NK-92 (cell line): ENCODE results near the gene KLK7.

Experiments
- DNase-seq: peaks from one replicate; lab custom pipeline; 2025; ENCODE audit not compliant: unreplicated experiment; lab: John Stamatoyannopoulos, UW

Gene KLK7

GRCh38 chr19:50983625-50984292, at the start of gene KLK7:
Gene KLK7, minus strand, starts transcription at chr19:50983917. Its CDS starts 1,518 bp downstream, at chr19:50982399.
- DNase-seq = no peak

- no peak for DNase-seq
Observed at GRCh38 chr19:51031880-51032225, 48.1 kb upstream of the KLK7 start.

- no peak for DNase-seq
Observed at GRCh38 chr19:51031220-51031879, 47.6 kb upstream of the KLK7 start.

GRCh38 chr19:51030631-51031030, 46.9 kb upstream of the KLK7 start:
- no peak for DNase-seq

GRCh38 chr19:51029718-51030117, 46.0 kb upstream of the KLK7 start:
- DNase-seq = no peak

- no peak for DNase-seq
Observed at GRCh38 chr19:51027873-51028272, 44.2 kb upstream of the KLK7 start.

GRCh38 chr19:51027126-51027806, 43.5 kb upstream of the KLK7 start:
- DNase-seq = no peak

- no peak for DNase-seq
Observed at GRCh38 chr19:51026554-51026831, 42.8 kb upstream of the KLK7 start, which contains the start of gene KLK11. Gene KLK11, minus strand, starts transcription at chr19:51026616. Its CDS starts 985 bp downstream, at chr19:51025631.

GRCh38 chr19:51025809-51026553, 42.3 kb upstream of the KLK7 start:
- no peak for DNase-seq

GRCh38 chr19:51025401-51025800, 41.7 kb upstream of the KLK7 start:
- no peak for DNase-seq

GRCh38 chr19:51024924-51025323, 41.2 kb upstream of the KLK7 start:
- DNase-seq = no peak

GRCh38 chr19:51023946-51024345, 40.2 kb upstream of the KLK7 start:
- DNase-seq = no peak

- DNase-seq = no peak
Observed at GRCh38 chr19:51022526-51022925, 38.8 kb upstream of the KLK7 start.

- DNase-seq = no peak
Observed at GRCh38 chr19:51020988-51021651, 37.4 kb upstream of the KLK7 start.

- DNase-seq = no peak
Observed at GRCh38 chr19:51019544-51019925, 35.8 kb upstream of the KLK7 start, which contains the start of gene KLK10. Gene KLK10, minus strand, starts transcription at chr19:51019709. Its CDS starts 579 bp downstream, at chr19:51019130.

GRCh38 chr19:51018745-51019543, 35.2 kb upstream of the KLK7 start:
- DNase-seq = no peak

GRCh38 chr19:51016798-51017683, 33.3 kb upstream of the KLK7 start:
- no peak for DNase-seq

GRCh38 chr19:51015691-51016267, 32.1 kb upstream of the KLK7 start:
- DNase-seq = no peak

- DNase-seq = no peak
Observed at GRCh38 chr19:51014242-51014641, 30.5 kb upstream of the KLK7 start.
